ENCODE measurements around the gene RPS6KA1. TPM values are rescaled to one million over a fixed set of nuclear protein-coding genes. Genes with fewer than 3 reads are reported as not detected.
A peak's percentile ranks its signal among the peaks of the same experiment; 100 is the strongest.

The RPS6KA1 gene
- total RNA-seq, 4 donors from 2014 or later = 10.7 to 37.2 (median 13.5) TPM

DNA sequence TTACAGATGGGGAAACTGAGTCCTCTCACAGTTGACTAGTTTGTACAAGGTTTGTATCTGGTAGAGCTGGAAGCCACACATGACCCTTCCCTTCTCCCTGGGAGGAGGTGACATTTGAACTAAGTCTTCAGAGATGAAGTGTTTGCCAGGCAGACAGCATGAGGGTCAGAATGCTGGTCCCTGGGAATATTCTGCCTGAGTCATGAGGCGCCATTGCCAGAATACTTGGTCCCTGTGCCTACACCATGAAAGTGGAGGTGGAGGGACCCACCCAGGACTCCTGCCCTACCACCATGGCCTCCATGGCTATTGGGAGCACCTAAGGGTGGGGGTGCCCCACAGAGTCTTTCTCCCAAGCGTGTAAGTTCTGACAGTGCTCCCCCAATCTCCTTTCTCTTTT is 7.0 kb downstream of the RPS6KA1 start:
- H3K27ac ChIP-seq = no peak overlapping the region
- no peaks in the 10 kb centered on the region for H3K9me3 ChIP-seq
- H3K4me3 ChIP-seq = no peak overlapping the region
- H3K4me1 ChIP-seq = peaks cover 0 to 31% (median 2%) of the 10 kb centered on the region in 4 donors
- DNase-seq (ENCODE audit: low spot score in 2 of 2) = no peak
- no peaks in the 10 kb centered on the region for H3K27me3 ChIP-seq
- WGBS, 2 donors = 100% methylated on average over 2 of the region's 2 CpGs
- H3K36me3 ChIP-seq = no peaks in the 10 kb centered on the region
- TF ChIP-seq, protein P1, sequence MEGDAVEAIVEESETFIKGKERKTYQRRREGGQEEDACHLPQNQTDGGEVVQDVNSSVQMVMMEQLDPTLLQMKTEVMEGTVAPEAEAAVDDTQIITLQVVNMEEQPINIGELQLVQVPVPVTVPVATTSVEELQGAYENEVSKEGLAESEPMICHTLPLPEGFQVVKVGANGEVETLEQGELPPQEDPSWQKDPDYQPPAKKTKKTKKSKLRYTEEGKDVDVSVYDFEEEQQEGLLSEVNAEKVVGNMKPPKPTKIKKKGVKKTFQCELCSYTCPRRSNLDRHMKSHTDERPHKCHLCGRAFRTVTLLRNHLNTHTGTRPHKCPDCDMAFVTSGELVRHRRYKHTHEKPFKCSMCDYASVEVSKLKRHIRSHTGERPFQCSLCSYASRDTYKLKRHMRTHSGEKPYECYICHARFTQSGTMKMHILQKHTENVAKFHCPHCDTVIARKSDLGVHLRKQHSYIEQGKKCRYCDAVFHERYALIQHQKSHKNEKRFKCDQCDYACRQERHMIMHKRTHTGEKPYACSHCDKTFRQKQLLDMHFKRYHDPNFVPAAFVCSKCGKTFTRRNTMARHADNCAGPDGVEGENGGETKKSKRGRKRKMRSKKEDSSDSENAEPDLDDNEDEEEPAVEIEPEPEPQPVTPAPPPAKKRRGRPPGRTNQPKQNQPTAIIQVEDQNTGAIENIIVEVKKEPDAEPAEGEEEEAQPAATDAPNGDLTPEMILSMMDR (IDR thresholded peaks at IDR 0.05) = no peak
- TF ChIP-seq EP300 (IDR thresholded peaks at IDR 0.05) (no peak), POLR2A (IDR thresholded peaks at IDR 0.05) (no peak)

DNA sequence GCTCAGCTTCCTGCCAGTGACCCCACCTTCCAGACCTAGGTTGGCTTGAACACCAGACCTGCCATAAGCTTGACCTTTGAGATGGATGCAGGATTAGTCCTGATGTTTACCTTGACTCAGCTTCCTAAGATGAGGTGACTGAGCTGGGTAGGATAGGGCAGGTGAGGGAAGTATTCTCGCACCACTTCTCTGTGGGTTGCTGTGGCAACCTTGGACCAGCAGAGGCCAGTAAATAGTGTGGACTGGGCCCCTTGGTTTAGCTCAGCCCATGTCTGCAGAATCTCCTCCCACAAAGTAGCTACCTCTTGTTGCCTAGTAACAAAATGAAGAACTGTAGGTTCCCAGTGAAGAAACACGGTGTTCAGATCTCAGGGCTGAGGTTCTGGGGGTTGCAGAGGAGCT is 8.4 kb downstream of the RPS6KA1 start:
- no peak for DNase-seq (ENCODE audit: low spot score in 2 of 2)
- no peaks in the 10 kb centered on the region for H3K36me3 ChIP-seq

DNA sequence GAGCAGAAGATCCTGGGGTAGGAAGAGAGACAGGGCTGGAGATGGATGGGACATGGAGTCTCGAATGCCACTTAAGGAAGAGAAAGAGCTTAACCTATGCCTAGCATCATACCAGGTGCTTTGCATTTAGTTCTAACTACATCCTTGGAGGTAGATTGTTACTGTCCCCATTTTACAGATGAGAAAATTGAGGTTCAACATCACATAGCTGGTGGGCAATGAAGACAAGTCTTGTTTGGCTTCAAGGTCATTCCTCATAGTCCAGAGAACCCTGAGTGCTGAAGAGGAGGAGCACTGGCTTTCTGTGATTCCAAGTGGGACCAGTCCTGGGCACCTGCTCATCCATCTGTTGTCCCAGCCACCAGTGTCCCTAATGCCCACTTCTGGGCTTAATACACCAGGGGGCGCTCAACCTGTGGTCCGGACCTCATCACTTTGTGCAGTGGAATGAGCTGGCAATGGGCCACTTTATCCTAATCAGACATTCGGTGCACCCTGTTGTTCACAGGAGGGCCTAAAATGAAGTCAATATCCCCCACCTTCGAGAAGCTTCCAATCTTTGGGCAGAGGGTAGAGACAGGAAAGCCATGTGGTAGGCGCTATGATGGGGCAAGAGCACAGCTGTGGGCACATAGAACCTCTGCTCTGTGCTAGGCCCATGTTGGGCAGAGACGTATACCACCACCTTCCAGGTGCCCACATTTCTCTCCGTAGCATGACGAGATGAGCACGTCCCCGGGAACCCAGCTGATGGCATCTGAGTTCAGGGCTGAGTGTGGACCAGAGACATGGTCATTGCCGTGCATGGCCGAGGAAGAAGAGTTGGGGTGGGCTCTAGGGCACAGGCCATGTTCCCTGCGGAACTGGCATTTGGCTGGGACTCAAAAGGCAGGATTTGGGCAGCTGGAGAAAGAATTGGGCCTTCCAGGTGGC is 9.2 kb downstream of the RPS6KA1 start:
- WGBS, 2 donors = 74 to 77% methylated on average over 14 of the region's 14 CpGs
- Histone ChIP-seq H3K27ac (peak overlapping the region in 1 of 4 donors; percentile 8), H3K4me1 (peaks cover 0 to 38% (median 8%) of the 10 kb centered on the region in 4 donors), H3K4me3 (no peak overlapping the region), H3K27me3 (no peaks in the 10 kb centered on the region), H3K36me3 (no peaks in the 10 kb centered on the region), H3K9me3 (no peaks in the 10 kb centered on the region)
- DNase-seq (ENCODE audit: low spot score in 2 of 2) = no peak
- TF ChIP-seq, protein P1 (IDR thresholded peaks at IDR 0.05) = peak in 1 of 5 experiments; percentile 24
- no peak for TF ChIP-seq EP300 (IDR thresholded peaks at IDR 0.05)

More for the DNA sequence above, 8.4 kb downstream of the RPS6KA1 start:
- no peak overlapping the region for H3K4me3 ChIP-seq
- no peaks in the 10 kb centered on the region for H3K9me3 ChIP-seq
- H3K4me1 ChIP-seq = peaks cover 0 to 36% (median 8%) of the 10 kb centered on the region in 4 donors
- H3K27me3 ChIP-seq = no peaks in the 10 kb centered on the region
- no peak for TF ChIP-seq POLR2A (IDR thresholded peaks at IDR 0.05)
- TF ChIP-seq EP300 (IDR thresholded peaks at IDR 0.05) = no peak
- TF ChIP-seq, protein P1 (IDR thresholded peaks at IDR 0.05) = peak; percentile 10 to 31 (median 24)
- 43 to 52% methylated on average over 2 of the region's 2 CpGs for WGBS, 2 donors
- no peak overlapping the region for H3K27ac ChIP-seq

DNA sequence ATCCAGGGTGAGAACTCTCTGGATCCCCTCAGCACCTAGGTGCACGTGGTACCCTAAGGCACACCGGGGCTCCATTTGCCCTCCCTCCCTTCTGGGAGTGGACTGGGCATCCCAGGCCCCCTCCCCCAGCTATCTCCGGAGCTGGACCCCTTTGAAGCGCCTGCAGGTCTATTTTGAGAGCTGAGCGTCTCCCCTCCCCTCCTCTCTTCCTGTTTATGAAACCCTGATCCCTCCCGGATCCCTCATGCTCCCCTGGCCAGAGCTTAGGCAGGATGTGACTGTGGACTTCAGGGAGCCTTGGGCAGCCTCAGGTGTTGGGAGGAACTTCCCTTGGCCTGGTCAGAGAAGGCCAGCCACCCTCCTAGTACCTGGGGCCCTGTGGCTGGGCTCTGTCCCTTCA is 10.2 kb downstream of the RPS6KA1 start:
- 18 to 30% methylated on average over 6 of the region's 6 CpGs for WGBS, 2 donors
- Histone ChIP-seq H3K4me3 (no peak overlapping the region), H3K27me3 (no peaks in the 10 kb centered on the region), H3K36me3 (no peaks in the 10 kb centered on the region), H3K4me1 (peaks cover 0 to 44% (median 8%) of the 10 kb centered on the region in 4 donors), H3K9me3 (no peaks in the 10 kb centered on the region), H3K27ac (peak overlapping the region in 3 of 4 donors; percentile 50 to 64 (median 56))
- DNase-seq (ENCODE audit: low spot score in 2 of 2) = no peak
- TF ChIP-seq, protein P1 (IDR thresholded peaks at IDR 0.05) = no peak
- TF ChIP-seq POLR2A (IDR thresholded peaks at IDR 0.05) (no peak), EP300 (IDR thresholded peaks at IDR 0.05) (no peak)

DNA sequence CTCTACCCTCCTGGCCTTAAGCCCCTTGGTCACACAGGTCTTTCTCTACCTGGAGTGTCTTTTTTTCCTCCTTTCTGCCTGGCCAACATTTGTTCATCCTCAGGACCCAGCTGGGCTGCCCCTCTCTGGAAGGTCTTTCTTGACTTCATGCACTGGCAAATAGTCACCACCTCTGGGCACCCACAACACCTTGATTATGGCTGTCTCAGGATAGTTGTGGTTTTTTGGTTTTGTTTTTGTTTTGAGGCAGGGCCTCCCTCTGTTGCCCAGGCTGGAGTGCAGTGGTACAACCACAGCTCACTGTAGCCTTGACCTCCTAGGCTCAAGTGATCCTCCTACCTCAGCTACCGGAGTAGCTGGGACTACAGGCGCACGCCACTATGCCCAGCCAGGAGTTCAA is 10.8 kb downstream of the RPS6KA1 start:
- Histone ChIP-seq H3K4me3 (no peak overlapping the region), H3K27ac (peak overlapping the region in 3 of 4 donors; percentile 50 to 64 (median 56)), H3K4me1 (peaks cover 0 to 44% (median 8%) of the 10 kb centered on the region in 4 donors), H3K9me3 (no peaks in the 10 kb centered on the region), H3K27me3 (no peaks in the 10 kb centered on the region), H3K36me3 (no peaks in the 10 kb centered on the region)
- WGBS, 2 donors = 93 to 98% methylated on average over 3 of the region's 3 CpGs
- no peak for DNase-seq (ENCODE audit: low spot score in 2 of 2)
- TF ChIP-seq EP300 (IDR thresholded peaks at IDR 0.05) (no peak), POLR2A (IDR thresholded peaks at IDR 0.05) (no peak)
- TF ChIP-seq, protein P1 (IDR thresholded peaks at IDR 0.05) = no peak

Data from tibial nerve (tissue), 4 donors.